Muscle of leg (tissue), 11 donors: ENCODE measurements around the gene EXOC4. TPM values are rescaled to one million over a fixed set of nuclear protein-coding genes. Genes with fewer than 3 reads are reported as not detected.
A peak's percentile ranks its signal among the peaks of the same experiment; 100 is the strongest.

Source experiments
- DNase-seq: peaks from one replicate; pipeline ENCODE4 v3.0.0; 2013
- H3K27ac ChIP-seq: one replicate; pipeline ENCODE4 v1.5.1; 2013; ENCODE audit warnings: mild to moderate bottlenecking, low read length, control low read depth
- H3K27me3 ChIP-seq: one replicate; pipeline ENCODE4 v1.6.1; 2013; ENCODE audit warnings: low read length; ENCODE audit not compliant: control insufficient read depth, insufficient read depth
- H3K36me3 ChIP-seq: one replicate; pipeline ENCODE4 v1.6.1; 2013; ENCODE audit warnings: low read length; ENCODE audit not compliant: control insufficient read depth, insufficient read depth
- H3K4me1 ChIP-seq: one replicate; pipeline ENCODE4 v1.6.1; 2013; ENCODE audit warnings: low read length; ENCODE audit not compliant: control insufficient read depth, insufficient read depth
- H3K4me3 ChIP-seq: one replicate; pipeline ENCODE4 v1.5.1; 2013; ENCODE audit warnings: low read length, control low read depth
- H3K9me3 ChIP-seq: replicated peaks from 2 replicates; pipeline ENCODE4 v1.6.1; 2013; ENCODE audit warnings: low read depth, low read length; ENCODE audit not compliant: control insufficient read depth
- WGBS: methylation state at CpG from one replicate; pipeline ENCODE4 v1.1.5; 2013; ENCODE audit warnings: missing lambda C conversion rate; ENCODE audit not compliant: insufficient coverage; 5-methylcytosine and 5-hydroxymethylcytosine counted together
- polyA plus RNA-seq, 8 donors: library from polyadenylated mRNA; unstranded; fragments of 120-200 nt; gene quantifications; one replicate each; pipeline versions ENCODE4 v1.2.1 to v1.2.3, GENCODE V29; 2013; ENCODE audit warnings: inconsistent platforms in 1 of 8, low replicate concordance in 1 of 8; ENCODE audit not compliant: insufficient read length in 8 of 8, insufficient read depth in 1 of 8
- total RNA-seq: library from RNA; stranded (reverse); fragments of 120-200 nt; gene quantifications from one replicate; pipeline ENCODE4 v1.2.4, GENCODE V29; 2013

The EXOC4 gene
- total and polyA plus RNA-seq, 9 donors: 37.3 to 64.9 (median 41.1) TPM

DNA sequence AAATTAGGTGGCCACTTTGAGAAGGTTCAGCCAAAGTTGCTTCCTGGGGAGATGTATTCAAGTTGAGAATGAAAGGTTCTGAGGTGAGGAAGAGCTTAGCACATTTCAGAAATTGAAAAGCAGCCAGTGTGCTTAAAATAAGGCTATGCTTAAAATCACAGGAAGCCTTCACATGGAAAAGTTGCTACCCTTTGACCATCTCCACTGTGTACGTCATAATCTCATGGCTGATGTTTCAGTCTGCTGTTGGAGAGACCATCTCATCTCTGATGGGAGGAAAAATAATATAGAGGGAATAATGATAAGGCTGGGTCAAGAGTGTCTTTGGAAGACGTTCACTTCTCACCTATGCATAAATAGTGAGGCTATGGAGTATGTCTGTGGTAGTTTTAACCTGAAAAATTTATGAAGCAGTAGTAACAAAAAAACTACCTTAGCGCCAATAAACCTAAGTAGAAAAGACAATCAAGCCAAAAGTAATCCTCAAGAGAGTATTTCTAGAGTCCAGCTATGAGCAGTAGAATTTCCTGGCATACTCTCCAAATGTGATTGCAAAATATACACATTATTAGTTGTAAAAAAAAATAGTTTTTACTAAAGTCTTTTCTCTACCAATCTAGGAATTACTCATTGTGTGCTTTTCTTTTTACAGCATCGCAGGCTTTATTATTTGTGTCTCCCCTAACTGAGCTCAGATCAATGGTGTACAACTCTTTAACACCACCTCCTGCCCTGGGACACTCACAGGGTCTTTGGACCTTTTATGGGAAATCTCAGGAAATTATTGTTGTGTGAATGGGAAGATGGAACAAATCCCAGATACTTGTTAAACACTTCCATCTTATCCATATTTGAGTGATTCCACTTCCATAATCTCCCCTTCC, 439.1 kb downstream of the EXOC4 start:
- no peaks in the 10 kb centered on the region for H3K9me3 ChIP-seq
- no peak overlapping the region for H3K4me3 ChIP-seq
- H3K27me3 ChIP-seq: no peaks in the 10 kb centered on the region
- H3K27ac ChIP-seq: no peak overlapping the region
- no CpG with 5 or more reads among the region's 4 CpGs for WGBS
- DNase-seq: peak; percentile 81
- H3K4me1 ChIP-seq: peaks cover 2% of the 10 kb centered on the region
- H3K36me3 ChIP-seq: no peaks in the 10 kb centered on the region

DNA sequence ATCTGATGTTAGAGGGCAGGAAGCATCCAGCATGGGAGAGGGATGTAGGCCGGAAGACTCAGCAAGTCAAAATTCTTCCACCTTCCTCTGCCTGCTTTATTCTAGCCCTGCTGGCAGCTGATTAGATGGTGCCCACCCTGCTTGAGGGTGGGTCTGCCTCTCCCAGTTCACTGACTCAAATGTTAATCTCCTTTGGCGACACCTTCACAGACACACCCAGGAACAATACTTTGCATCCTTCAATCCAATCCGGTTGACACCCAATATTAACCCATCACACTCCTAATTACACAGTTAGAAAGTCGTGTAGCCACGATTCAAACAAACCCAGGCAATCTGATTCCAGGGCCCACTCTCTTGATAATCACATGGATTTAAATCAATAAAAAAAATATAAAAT, 440.4 kb downstream of the EXOC4 start:
- H3K27me3 ChIP-seq: no peaks in the 10 kb centered on the region
- H3K4me3 ChIP-seq: no peak overlapping the region
- peaks cover 2% of the 10 kb centered on the region for H3K4me1 ChIP-seq
- H3K9me3 ChIP-seq: no peaks in the 10 kb centered on the region
- WGBS: 100% methylated on average over 2 of the region's 5 CpGs
- DNase-seq: no peak
- H3K36me3 ChIP-seq: no peaks in the 10 kb centered on the region
- no peak overlapping the region for H3K27ac ChIP-seq

DNA sequence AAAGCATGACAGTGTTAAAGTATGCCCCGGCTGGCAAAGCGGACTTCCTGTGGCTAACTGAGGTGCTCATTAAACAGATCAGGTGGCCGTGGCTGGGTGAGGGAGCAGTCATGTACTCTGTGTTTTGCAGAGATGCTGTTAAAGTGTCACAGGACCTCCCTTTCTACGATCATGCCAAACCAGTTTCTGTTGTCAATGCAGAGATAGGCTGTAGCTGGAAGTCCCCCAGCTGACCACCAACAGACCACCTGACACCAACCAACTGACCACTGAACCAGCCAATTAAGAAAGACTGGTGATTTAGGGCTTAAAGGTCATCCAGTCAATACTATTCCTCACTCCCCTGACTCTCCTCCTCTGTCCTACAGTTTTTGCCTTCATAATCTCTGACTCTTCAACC, 443.2 kb downstream of the EXOC4 start:
- whole genome bisulfite sequencing: 56% methylated on average over 3 of the region's 4 CpGs
- H3K27me3 ChIP-seq: no peaks in the 10 kb centered on the region
- no peak overlapping the region for H3K4me3 ChIP-seq
- no peaks in the 10 kb centered on the region for H3K9me3 ChIP-seq
- no peaks in the 10 kb centered on the region for H3K36me3 ChIP-seq
- H3K4me1 ChIP-seq: peaks cover 2% of the 10 kb centered on the region
- peak; percentile 9 for DNase-seq
- H3K27ac ChIP-seq: no peak overlapping the region

DNA sequence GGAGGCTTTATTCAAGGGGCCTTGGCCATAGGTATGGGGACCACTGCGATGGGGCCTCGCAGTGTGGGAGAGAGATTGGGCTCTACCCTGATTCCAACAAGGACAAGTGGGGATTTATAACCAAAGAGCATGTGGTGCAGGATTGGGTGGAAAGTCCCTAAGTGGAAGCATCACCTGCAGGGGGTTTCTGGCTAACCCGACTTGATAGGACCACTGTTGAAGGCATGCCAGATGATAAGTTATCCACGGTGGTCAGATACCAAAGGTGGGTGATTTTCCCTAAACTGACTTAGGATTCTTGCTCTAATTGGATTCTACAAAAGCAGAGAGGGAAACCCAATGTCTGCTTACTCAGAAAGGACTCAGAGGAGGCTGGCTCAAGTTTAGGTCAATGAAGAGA, 444.7 kb downstream of the EXOC4 start:
- Histone ChIP-seq H3K27me3 (no peaks in the 10 kb centered on the region), H3K9me3 (no peaks in the 10 kb centered on the region), H3K4me1 (no peaks in the 10 kb centered on the region), H3K36me3 (no peaks in the 10 kb centered on the region), H3K27ac (no peak overlapping the region), H3K4me3 (no peak overlapping the region)
- 100% methylated on average over 4 of the region's 4 CpGs for WGBS
- DNase-seq: no peak

DNA sequence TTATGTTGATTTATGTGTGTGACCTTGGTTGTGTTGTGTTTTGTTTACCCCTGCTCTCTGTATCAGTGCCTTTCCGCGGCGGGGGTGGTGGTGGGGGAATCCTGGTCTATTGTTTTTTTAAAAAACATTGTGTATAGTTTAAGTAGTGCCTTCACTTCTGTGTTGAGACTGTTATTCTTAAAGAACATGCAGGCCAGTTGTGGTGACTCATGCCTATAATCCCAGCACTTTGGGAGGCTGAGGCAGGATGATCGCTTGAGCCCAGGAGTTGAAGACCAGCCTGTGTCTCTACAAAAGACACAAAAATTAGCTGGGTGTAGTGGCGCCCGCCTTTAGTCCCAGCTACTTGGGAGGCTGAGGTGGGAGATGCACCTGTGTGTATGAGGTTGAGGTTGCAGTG, 445.2 kb downstream of the EXOC4 start:
- no peaks in the 10 kb centered on the region for H3K36me3 ChIP-seq
- 100% methylated on average over 3 of the region's 6 CpGs for WGBS
- no peak overlapping the region for H3K4me3 ChIP-seq
- H3K9me3 ChIP-seq: no peaks in the 10 kb centered on the region
- H3K27ac ChIP-seq: no peak overlapping the region
- peaks cover 2% of the 10 kb centered on the region for H3K4me1 ChIP-seq
- DNase-seq: no peak
- H3K27me3 ChIP-seq: no peaks in the 10 kb centered on the region

DNA sequence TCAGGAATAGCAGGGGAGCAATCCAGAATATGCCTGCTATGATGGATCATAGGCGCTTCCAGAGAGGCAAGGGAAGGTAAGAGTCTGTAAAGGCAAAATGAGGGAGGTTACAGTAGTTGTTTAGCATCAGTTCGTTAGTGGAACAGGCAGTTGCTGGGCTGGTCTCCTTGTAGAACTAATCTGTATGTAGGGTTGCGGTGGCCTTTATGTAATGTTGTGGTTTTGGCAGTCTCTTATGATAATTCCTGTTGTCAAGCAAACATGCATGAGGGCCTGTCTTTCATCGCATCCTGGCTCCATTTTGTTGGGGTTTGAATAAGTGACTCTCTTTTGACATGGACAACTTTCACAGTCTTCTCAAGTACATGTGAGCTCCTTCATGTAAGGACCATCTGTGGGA, 446.5 kb downstream of the EXOC4 start:
- Histone ChIP-seq H3K9me3 (no peaks in the 10 kb centered on the region), H3K4me1 (peaks cover 7% of the 10 kb centered on the region), H3K27me3 (no peaks in the 10 kb centered on the region), H3K4me3 (no peak overlapping the region), H3K27ac (no peak overlapping the region), H3K36me3 (no peaks in the 10 kb centered on the region)
- 91% methylated on average over 3 of the region's 4 CpGs for WGBS
- no peak for DNase-seq

DNA sequence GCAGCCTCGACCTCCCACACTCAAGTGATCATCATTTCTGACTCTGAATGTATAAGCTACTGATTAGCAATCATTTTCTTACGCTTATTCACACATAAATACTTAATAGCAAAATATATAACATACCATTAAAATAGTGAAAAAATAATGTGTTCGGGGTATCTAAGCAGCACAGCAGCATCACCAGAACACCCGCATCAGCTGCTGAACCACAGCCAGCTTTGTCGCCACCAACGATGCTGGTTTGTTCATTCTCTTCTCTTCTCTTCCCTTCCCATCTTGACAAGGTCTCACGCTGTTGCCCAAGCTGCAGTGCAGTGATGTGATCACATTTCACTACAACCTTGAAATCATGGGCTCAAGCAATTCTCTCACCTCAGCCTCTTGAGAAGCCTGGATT, 449.2 kb downstream of the EXOC4 start:
- Histone ChIP-seq H3K36me3 (no peaks in the 10 kb centered on the region), H3K27me3 (no peaks in the 10 kb centered on the region), H3K9me3 (no peaks in the 10 kb centered on the region), H3K4me3 (no peak overlapping the region), H3K27ac (no peak overlapping the region), H3K4me1 (peaks cover 9% of the 10 kb centered on the region)
- no peak for DNase-seq
- WGBS: 71% methylated on average over 1 of the region's 7 CpGs

DNA sequence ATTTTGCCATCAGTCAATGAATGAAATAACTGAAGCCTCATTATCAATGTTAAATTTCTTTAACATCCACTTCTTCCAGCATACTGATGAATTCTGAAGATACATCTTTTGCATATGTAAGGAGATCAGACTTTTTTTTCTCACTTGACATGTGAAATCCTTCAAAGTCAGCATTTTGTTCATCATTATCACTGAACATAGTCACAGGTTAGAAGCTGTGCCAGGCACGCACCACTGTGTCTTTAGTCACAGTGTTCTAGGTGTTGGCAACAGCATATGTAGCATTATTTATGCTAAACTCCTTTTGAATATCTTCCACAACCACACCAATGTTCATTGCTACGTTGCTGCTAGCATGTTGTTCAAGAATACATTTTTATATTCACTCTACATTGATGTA, 450.1 kb downstream of the EXOC4 start:
- H3K4me1 ChIP-seq: peaks cover 9% of the 10 kb centered on the region
- peak; percentile 16 for DNase-seq
- WGBS: no CpG with 5 or more reads among the region's 2 CpGs
- no peaks in the 10 kb centered on the region for H3K36me3 ChIP-seq
- peak overlapping the region; percentile 83 for H3K27ac ChIP-seq
- no peaks in the 10 kb centered on the region for H3K9me3 ChIP-seq
- H3K4me3 ChIP-seq: no peak overlapping the region
- no peaks in the 10 kb centered on the region for H3K27me3 ChIP-seq

DNA sequence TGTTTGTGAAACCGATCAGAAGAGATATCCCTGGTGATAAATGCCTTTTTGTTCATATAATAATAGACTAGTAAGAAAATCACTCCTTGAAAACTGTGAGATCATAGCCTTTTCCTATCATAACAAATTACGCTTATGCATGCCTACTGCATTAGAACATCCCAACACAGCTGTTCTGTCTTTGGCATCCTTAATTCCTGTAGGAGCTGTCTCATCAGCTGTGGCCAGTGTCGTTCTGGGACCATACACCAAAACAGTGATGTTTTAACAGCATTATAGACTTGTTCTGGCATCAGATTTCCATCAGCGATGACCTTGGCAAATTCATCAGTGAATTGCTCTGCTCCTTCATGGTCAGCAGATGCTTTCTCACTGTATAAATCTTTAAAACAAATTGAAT, 450.7 kb downstream of the EXOC4 start:
- Histone ChIP-seq H3K36me3 (no peaks in the 10 kb centered on the region), H3K9me3 (no peaks in the 10 kb centered on the region), H3K27ac (peak overlapping the region; percentile 83), H3K27me3 (no peaks in the 10 kb centered on the region), H3K4me3 (no peak overlapping the region), H3K4me1 (peaks cover 9% of the 10 kb centered on the region)
- WGBS: 24% methylated on average over 2 of the region's 4 CpGs
- peak; percentile 95 for DNase-seq

DNA sequence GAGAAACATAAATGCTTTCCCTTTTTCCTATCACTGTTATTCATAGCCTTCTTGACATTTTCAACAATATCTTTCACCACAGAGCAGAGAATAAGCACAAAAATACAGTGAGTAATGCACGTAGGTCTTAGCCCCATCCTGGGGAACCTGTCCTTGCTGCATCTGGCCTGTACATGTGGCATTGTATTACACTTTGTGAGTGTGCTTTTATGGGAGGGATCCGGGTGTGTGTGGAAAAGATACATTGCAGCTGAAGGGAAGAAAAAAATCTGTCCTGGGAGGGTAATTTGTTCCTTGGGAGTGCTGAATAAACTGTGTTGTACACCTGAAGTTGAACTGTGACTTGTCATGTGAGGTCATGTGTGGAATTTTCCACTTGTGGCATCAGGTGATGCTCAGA, 451.6 kb downstream of the EXOC4 start:
- Histone ChIP-seq H3K36me3 (no peaks in the 10 kb centered on the region), H3K27me3 (no peaks in the 10 kb centered on the region), H3K27ac (peak overlapping the region; percentile 83), H3K4me3 (no peak overlapping the region), H3K9me3 (no peaks in the 10 kb centered on the region), H3K4me1 (peaks cover 9% of the 10 kb centered on the region)
- 49% methylated on average over 2 of the region's 2 CpGs for WGBS
- peak; percentile 18 for DNase-seq
